Measurements from ENCODE around the gene KRI1.
"Not testable (repeated sequence)": the region's sequence is repeated elsewhere in the genome, so short reads cannot be mapped to it uniquely, and the experiment has no call there.

The KRI1 gene

GRCh38 chr19:10575011-10575716 is 9.4 kb upstream of the KRI1 start:
- Histone ChIP-seq H2AFZ (ENCODE audit: low read length) (no peak overlapping the region), H3K4me3 (ENCODE audit: low read depth, low read length, poor library complexity, severe bottlenecking) (no peak overlapping the region), H3K4me1 (ENCODE audit: insufficient read depth, low read length, severe bottlenecking) (no peaks in the 10 kb centered on the region), H3F3A (ENCODE audit: insufficient read depth, low read length) (no peaks in the 10 kb centered on the region), H4K20me1 (ENCODE audit: insufficient read depth, low read length) (no peaks in the 10 kb centered on the region), H3K9ac (ENCODE audit: low read length) (no peak overlapping the region), H3K27me3 (ENCODE audit: insufficient read depth, low read length) (peaks cover 5% of the 10 kb centered on the region; the same call in 1 of the 2 replicates), H3K36me3 (ENCODE audit: insufficient read depth, low read length) (no peaks in the 10 kb centered on the region), H3K4me2 (ENCODE audit: low read length) (no peak overlapping the region), H3K79me2 (ENCODE audit: insufficient read depth, low read length) (no peaks in the 10 kb centered on the region), H3K9me3 (ENCODE audit: low read length) (no peaks in the 10 kb centered on the region), H3K27ac (ENCODE audit: low read depth, low read length, poor library complexity, severe bottlenecking) (no peak overlapping the region), H3K9me2 (ENCODE audit: low read depth, low read length) (no peaks in the 10 kb centered on the region)
- no peak for TF ChIP-seq EZH2 (IDR thresholded peaks at IDR 0.05; ENCODE audit: borderline replicate concordance, low read length)
- TF ChIP-seq CTCF (IDR thresholded peaks at IDR 0.05; ENCODE audit: low read length): no peak

- Histone ChIP-seq H3K79me2 (ENCODE audit: insufficient read depth, low read length) (no peaks in the 10 kb centered on the region), H3F3A (ENCODE audit: insufficient read depth, low read length) (no peaks in the 10 kb centered on the region), H3K4me2 (ENCODE audit: low read length) (no peak overlapping the region), H3K4me3 (ENCODE audit: low read depth, low read length, poor library complexity, severe bottlenecking) (no peak overlapping the region), H3K9me3 (ENCODE audit: low read length) (no peaks in the 10 kb centered on the region), H2AFZ (ENCODE audit: low read length) (no peak overlapping the region), H3K36me3 (ENCODE audit: insufficient read depth, low read length) (no peaks in the 10 kb centered on the region), H4K20me1 (ENCODE audit: insufficient read depth, low read length) (no peaks in the 10 kb centered on the region), H3K9me2 (ENCODE audit: low read depth, low read length) (no peaks in the 10 kb centered on the region), H3K9ac (ENCODE audit: low read length) (no peak overlapping the region), H3K27ac (ENCODE audit: low read depth, low read length, poor library complexity, severe bottlenecking) (no peak overlapping the region), H3K4me1 (ENCODE audit: insufficient read depth, low read length, severe bottlenecking) (peaks cover 6% of the 10 kb centered on the region), H3K27me3 (ENCODE audit: insufficient read depth, low read length) (peaks cover 5% of the 10 kb centered on the region; the same call in 1 of the 2 replicates)
- TF ChIP-seq CTCF (IDR thresholded peaks at IDR 0.05; ENCODE audit: low read length) (no peak), EZH2 (IDR thresholded peaks at IDR 0.05; ENCODE audit: borderline replicate concordance, low read length) (no peak)
These were observed 8.7 kb upstream of the KRI1 start for GRCh38 chr19:10574462-10574861.

- H3F3A ChIP-seq (ENCODE audit: insufficient read depth, low read length); H3K36me3 ChIP-seq (ENCODE audit: insufficient read depth, low read length); H2AFZ ChIP-seq (ENCODE audit: low read length); H3K27me3 ChIP-seq (ENCODE audit: insufficient read depth, low read length); H3K9me2 ChIP-seq (ENCODE audit: low read depth, low read length); H3K4me3 ChIP-seq (ENCODE audit: low read depth, low read length, poor library complexity, severe bottlenecking); H3K9me3 ChIP-seq (ENCODE audit: low read length); H3K79me2 ChIP-seq (ENCODE audit: insufficient read depth, low read length); H3K4me2 ChIP-seq (ENCODE audit: low read length); H3K4me1 ChIP-seq (ENCODE audit: insufficient read depth, low read length, severe bottlenecking); H4K20me1 ChIP-seq (ENCODE audit: insufficient read depth, low read length); H3K27ac ChIP-seq (ENCODE audit: low read depth, low read length, poor library complexity, severe bottlenecking); H3K9ac ChIP-seq (ENCODE audit: low read length): not testable (repeated sequence)
These were observed 8.0 kb upstream of the KRI1 start for GRCh38 chr19:10573793-10574192.
